HT-29 (cell line): ENCODE measurements around the gene GJD2. TPM values are rescaled to one million over a fixed set of nuclear protein-coding genes. Genes with fewer than 3 reads are reported as not detected.

Experiments used
- DNase-seq: peaks from one replicate; pipeline ENCODE4 v3.0.0-alpha.2; 2015; ENCODE audit warnings: low spot score
- total RNA-seq: library from RNA; depleted of rRNA; stranded (reverse); fragments of >200 nt; shearing (Covaris generic); gene quantifications from 2 replicates; pipeline ENCODE4 v1.2.3, GENCODE V29; 2014

Gene GJD2
- total RNA-seq, 1 experiment from 2014 or later = not detected

GRCh38 chr15:34773917-34774316 lies 19.1 kb upstream of the GJD2 start:
- DNase-seq = no peak

GRCh38 chr15:34773013-34773412 lies 18.2 kb upstream of the GJD2 start:
- no peak for DNase-seq

GRCh38 chr15:34772312-34772711 lies 17.5 kb upstream of the GJD2 start:
- no peak for DNase-seq

- no peak for DNase-seq
Measured at GRCh38 chr15:34769711-34770110, 14.9 kb upstream of the GJD2 start.

- DNase-seq = no peak
Measured at GRCh38 chr15:34768530-34768929, 13.7 kb upstream of the GJD2 start.

GRCh38 chr15:34765741-34766140 lies 10.9 kb upstream of the GJD2 start:
- no peak for DNase-seq

GRCh38 chr15:34760909-34761308 lies 6.1 kb upstream of the GJD2 start:
- no peak for DNase-seq

- DNase-seq = no peak
Measured at GRCh38 chr15:34759992-34760391, 5.2 kb upstream of the GJD2 start.

GRCh38 chr15:34759347-34759746 lies 4.5 kb upstream of the GJD2 start:
- no peak for DNase-seq

- no peak for DNase-seq
Measured at GRCh38 chr15:34757262-34757661, 2.5 kb upstream of the GJD2 start.

GRCh38 chr15:34755419-34755773 lies 598 bp upstream of the GJD2 start:
- DNase-seq = no peak

GRCh38 chr15:34754171-34754601 lies 612 bp downstream of the GJD2 start:
- DNase-seq = no peak

- peak; percentile 23 for DNase-seq
Measured at GRCh38 chr15:34753236-34753894, 1.4 kb downstream of the GJD2 start.

- DNase-seq = no peak
Measured at GRCh38 chr15:34749691-34750090, 5.1 kb downstream of the GJD2 start.

GRCh38 chr15:34739346-34739745 lies 15.5 kb downstream of the GJD2 start:
- DNase-seq = no peak

GRCh38 chr15:34738002-34738401 lies 16.8 kb downstream of the GJD2 start:
- DNase-seq = no peak

GRCh38 chr15:34737477-34737876 lies 17.3 kb downstream of the GJD2 start:
- DNase-seq = no peak

- DNase-seq = no peak
Measured at GRCh38 chr15:34734303-34734702, 20.5 kb downstream of the GJD2 start.

- no peak for DNase-seq
Measured at GRCh38 chr15:34733621-34734020, 21.2 kb downstream of the GJD2 start.

- no peak for DNase-seq
Measured at GRCh38 chr15:34732430-34732829, 22.4 kb downstream of the GJD2 start.

GRCh38 chr15:34730701-34731100 lies 24.1 kb downstream of the GJD2 start:
- no peak for DNase-seq

- DNase-seq = no peak
Measured at GRCh38 chr15:34729886-34730285, 24.9 kb downstream of the GJD2 start.

GRCh38 chr15:34729056-34729455 lies 25.7 kb downstream of the GJD2 start:
- DNase-seq = no peak
